HL-60 (cell line): Measurements from ENCODE around the gene CACNA1G.

ENCODE experiments used
- DNase-seq, 2 experiments: peaks; one replicate each; pipeline ENCODE4 v3.0.0-alpha.2; 2010 to 2020; ENCODE audit warnings: low read depth in 1 of 2, low spot score in 1 of 2
- H3K27ac ChIP-seq: fragments of 250-450 bp; sonication (Bioruptor Pico); replicated peaks from 2 replicates; pipeline ENCODE4 v1.5.1; 2020; ENCODE audit warnings: mild to moderate bottlenecking, moderate library complexity
- H3K27me3 ChIP-seq: fragments of 250-450 bp; sonication (Bioruptor Pico); 2 replicates; pipeline ENCODE4 v1.5.1; 2021; ENCODE audit warnings: mild to moderate bottlenecking, moderate library complexity; ENCODE audit not compliant: insufficient read depth, poor library complexity, severe bottlenecking
- H3K4me3 ChIP-seq: replicated peaks from 2 replicates; pipeline ENCODE4 v1.5.1; 2011; ENCODE audit warnings: mild to moderate bottlenecking, control low read depth, low read length; ENCODE audit not compliant: insufficient read depth
- CTCF ChIP-seq: IDR thresholded peaks from one replicate; pipeline ENCODE4 v1.5.1; 2011; ENCODE audit warnings: low read length, control low read depth, inconsistent platforms; ENCODE audit not compliant: insufficient read depth
- GABPA ChIP-seq: IDR thresholded peaks from 2 replicates; pipeline ENCODE4 v1.6.1; 2012; ENCODE audit warnings: low read depth
- POLR2AphosphoS5 ChIP-seq: IDR thresholded peaks from 2 replicates; pipeline ENCODE4 v1.6.1; 2012; ENCODE audit warnings: low read depth
- REST ChIP-seq: IDR thresholded peaks from 2 replicates; pipeline ENCODE4 v1.6.1; 2012; ENCODE audit warnings: low read depth; ENCODE audit not compliant: insufficient replicate concordance
- SPI1 ChIP-seq: IDR thresholded peaks from 2 replicates; pipeline ENCODE4 v1.6.1; 2012; ENCODE audit warnings: low read depth, mild to moderate bottlenecking, borderline replicate concordance

Gene CACNA1G

DNA sequence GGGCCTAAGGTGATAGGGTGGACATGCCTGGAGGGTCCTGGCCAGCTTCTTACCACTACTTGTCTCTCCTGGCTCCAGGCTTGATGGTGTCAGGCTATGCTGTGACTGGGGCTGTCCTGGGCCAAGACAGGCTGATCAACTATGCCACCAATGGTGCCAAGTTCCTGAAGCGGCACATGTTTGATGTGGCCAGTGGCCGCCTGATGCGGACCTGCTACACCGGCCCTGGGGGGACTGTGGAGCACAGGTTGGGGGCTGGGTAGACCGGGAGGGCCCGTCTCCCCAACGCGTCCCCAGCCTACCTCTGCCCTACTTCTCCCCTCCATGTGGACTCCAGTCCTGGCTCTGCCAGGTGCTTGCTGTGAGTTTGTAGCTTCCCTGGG lies 9.1 kb upstream of the CACNA1G start:
- H3K4me3 ChIP-seq, result no peak overlapping the region
- no peaks in the 10 kb centered on the region for H3K27me3 ChIP-seq
- no peak for DNase-seq
- no peak overlapping the region for H3K27ac ChIP-seq
- TF ChIP-seq CTCF, result no peak
- no peak for TF ChIP-seq POLR2AphosphoS5
- no peak for TF ChIP-seq SPI1
- TF ChIP-seq GABPA, result no peak
- TF ChIP-seq REST, result no peak

DNA sequence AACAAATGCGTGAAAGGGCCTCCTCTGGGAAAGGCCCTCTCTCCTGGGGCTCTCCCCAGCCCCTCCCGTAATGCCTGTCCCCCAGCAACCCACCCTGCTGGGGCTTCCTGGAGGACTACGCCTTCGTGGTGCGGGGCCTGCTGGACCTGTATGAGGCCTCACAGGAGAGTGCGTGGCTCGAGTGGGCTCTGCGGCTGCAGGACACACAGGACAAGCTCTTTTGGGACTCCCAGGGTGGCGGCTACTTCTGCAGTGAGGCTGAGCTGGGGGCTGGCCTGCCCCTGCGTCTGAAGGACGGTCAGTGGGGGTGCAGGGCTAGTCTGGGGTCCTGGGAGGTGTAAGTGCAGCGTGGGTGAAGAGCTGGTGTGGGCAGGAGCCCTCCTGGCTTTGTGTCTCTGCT lies 8.6 kb upstream of the CACNA1G start:
- no peak for TF ChIP-seq REST
- no peak for TF ChIP-seq SPI1
- TF ChIP-seq CTCF, result no peak
- TF ChIP-seq POLR2AphosphoS5, result no peak
- TF ChIP-seq GABPA, result no peak
- Histone ChIP-seq H3K4me3 (no peak overlapping the region), H3K27me3 (peaks cover 1% of the 10 kb centered on the region), H3K27ac (no peak overlapping the region)
- DNase-seq, result no peak

GRCh38 chr17:50554201-50554600 lies 6.3 kb upstream of the CACNA1G start:
- DNase-seq, result no peak
- H3K4me3 ChIP-seq, result no peak overlapping the region
- peaks cover 21% of the 10 kb centered on the region for H3K27me3 ChIP-seq
- no peak for TF ChIP-seq REST
- TF ChIP-seq CTCF, result no peak
- TF ChIP-seq GABPA, result no peak
- no peak for TF ChIP-seq SPI1
- no peak overlapping the region for H3K27ac ChIP-seq
